A549 (cell line): ENCODE measurements around the gene PTPRN2.

Source experiments
- CTCF ChIP-seq: fragments of >200 bp; sonication (Bioruptor Twin); formaldehyde crosslinking; IDR thresholded peaks from 3 replicates; pipeline ENCODE4 v1.5.1; 2016
- ESRRA ChIP-seq: fragments of 150-350 bp; IDR thresholded peaks from 2 replicates; pipeline ENCODE4 v1.6.1; 2014; ENCODE audit warnings: mild to moderate bottlenecking, low read length, borderline replicate concordance
- POLR2A ChIP-seq: IDR thresholded peaks from 2 replicates; pipeline ENCODE4 v1.6.1; 2012; ENCODE audit warnings: mild to moderate bottlenecking, low read length

GRCh38 chr7:158281441-158281840, 306.2 kb downstream of the PTPRN2 start:
- no peak for TF ChIP-seq POLR2A
- TF ChIP-seq CTCF, result no peak
- no peak for TF ChIP-seq ESRRA
